Uterus (tissue), 2 donors: ENCODE measurements around the gene IGF1R.
"Not testable (repeated sequence)": the region's sequence is repeated elsewhere in the genome, so short reads cannot be mapped to it uniquely, and the experiment has no call there.

Experiments used
- POLR2A ChIP-seq, 2 donors: fragments of 450-650 bp; IDR thresholded peaks; one replicate each; pipeline ENCODE4 v1.6.1; 2016; ENCODE audit warnings: antibody characterized with exemption in 2 of 2, mild to moderate bottlenecking in 1 of 2, moderate library complexity in 1 of 2
- TF ChIP-seq, protein P1 (sequence below), 4 experiments: fragments of 200-600 bp in 2 of 4; fragments of 450-650 bp in 2 of 4; sonication (generic) in 2 of 4; IDR thresholded peaks; one replicate each; pipeline ENCODE4 v1.5.1; 2016 to 2019; ENCODE audit warnings: antibody characterized with exemption in 4 of 4, mild to moderate bottlenecking in 2 of 4, moderate library complexity in 1 of 4

GRCh38 chr15:99003317-99003716 lies 355.0 kb downstream of the IGF1R start:
- not testable (repeated sequence) for TF ChIP-seq POLR2A (IDR thresholded peaks at IDR 0.05)
- TF ChIP-seq, protein P1, sequence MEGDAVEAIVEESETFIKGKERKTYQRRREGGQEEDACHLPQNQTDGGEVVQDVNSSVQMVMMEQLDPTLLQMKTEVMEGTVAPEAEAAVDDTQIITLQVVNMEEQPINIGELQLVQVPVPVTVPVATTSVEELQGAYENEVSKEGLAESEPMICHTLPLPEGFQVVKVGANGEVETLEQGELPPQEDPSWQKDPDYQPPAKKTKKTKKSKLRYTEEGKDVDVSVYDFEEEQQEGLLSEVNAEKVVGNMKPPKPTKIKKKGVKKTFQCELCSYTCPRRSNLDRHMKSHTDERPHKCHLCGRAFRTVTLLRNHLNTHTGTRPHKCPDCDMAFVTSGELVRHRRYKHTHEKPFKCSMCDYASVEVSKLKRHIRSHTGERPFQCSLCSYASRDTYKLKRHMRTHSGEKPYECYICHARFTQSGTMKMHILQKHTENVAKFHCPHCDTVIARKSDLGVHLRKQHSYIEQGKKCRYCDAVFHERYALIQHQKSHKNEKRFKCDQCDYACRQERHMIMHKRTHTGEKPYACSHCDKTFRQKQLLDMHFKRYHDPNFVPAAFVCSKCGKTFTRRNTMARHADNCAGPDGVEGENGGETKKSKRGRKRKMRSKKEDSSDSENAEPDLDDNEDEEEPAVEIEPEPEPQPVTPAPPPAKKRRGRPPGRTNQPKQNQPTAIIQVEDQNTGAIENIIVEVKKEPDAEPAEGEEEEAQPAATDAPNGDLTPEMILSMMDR (IDR thresholded peaks at IDR 0.05) = not testable (repeated sequence)
